ENCODE measurements around the gene RFT1.

DNA sequence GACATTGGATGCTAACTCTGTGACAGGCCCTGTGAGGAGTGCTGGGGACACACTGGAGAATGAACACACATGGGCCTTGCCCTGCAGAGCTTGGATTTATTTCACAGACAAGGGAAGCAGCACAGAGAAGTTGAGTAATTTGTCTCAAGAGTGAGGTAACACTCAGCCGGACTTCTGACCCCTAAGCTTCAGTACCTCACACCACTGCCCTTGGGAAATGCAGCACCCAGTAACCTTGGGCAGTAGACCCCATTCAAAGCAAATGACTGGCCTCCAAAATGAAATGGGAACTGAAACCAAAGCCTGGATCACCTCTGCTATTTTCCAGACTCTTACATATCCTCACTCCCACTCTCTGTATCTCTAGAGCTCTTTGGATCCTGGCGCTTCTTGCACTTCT, 37.3 kb downstream of the RFT1 start:
- no peak for TF ChIP-seq POLR2A (IDR thresholded peaks at IDR 0.05)
- TF ChIP-seq CTCF (IDR thresholded peaks at IDR 0.05) = no peak

Measured in lower leg skin (tissue), 3 donors.